Gastrocnemius medialis (tissue), 4 donors: ENCODE data around the gene MARCHF10.

Experiments used
- CTCF ChIP-seq, 5 experiments: fragments of 450-650 bp in 3 of 5; fragments of 200-600 bp in 2 of 5; sonication (generic) in 2 of 5; IDR thresholded peaks in 4 of 5; conservative IDR thresholded peaks in 1 of 5; 1 replicate in 4 of 5; 2 replicates in 1 of 5; pipeline ENCODE4 v1.5.1; 2016 to 2019; ENCODE audit warnings: antibody characterized with exemption in 5 of 5, mild to moderate bottlenecking in 3 of 5, moderate library complexity in 3 of 5
- POLR2A ChIP-seq, 2 donors: fragments of 450-650 bp; IDR thresholded peaks; one replicate each; pipeline ENCODE4 v1.6.1; 2017; ENCODE audit warnings: antibody characterized with exemption in 2 of 2, mild to moderate bottlenecking in 2 of 2, moderate library complexity in 2 of 2

- TF ChIP-seq CTCF (IDR thresholded peaks at IDR 0.05 in 4 of 5, conservative IDR thresholded peaks at IDR 0.05 in 1 of 5) (no peak), POLR2A (IDR thresholded peaks at IDR 0.05) (no peak)
Observed at GRCh38 chr17:62714016-62714777, 93.9 kb downstream of the MARCHF10 start.
